ENCODE results near the gene PTPN12. TPM values are rescaled to one million over a fixed set of nuclear protein-coding genes. Genes with fewer than 3 reads are reported as not detected.

Gene PTPN12
- total RNA-seq, 1 donor from 2014 or later = 19.6 TPM

DNA sequence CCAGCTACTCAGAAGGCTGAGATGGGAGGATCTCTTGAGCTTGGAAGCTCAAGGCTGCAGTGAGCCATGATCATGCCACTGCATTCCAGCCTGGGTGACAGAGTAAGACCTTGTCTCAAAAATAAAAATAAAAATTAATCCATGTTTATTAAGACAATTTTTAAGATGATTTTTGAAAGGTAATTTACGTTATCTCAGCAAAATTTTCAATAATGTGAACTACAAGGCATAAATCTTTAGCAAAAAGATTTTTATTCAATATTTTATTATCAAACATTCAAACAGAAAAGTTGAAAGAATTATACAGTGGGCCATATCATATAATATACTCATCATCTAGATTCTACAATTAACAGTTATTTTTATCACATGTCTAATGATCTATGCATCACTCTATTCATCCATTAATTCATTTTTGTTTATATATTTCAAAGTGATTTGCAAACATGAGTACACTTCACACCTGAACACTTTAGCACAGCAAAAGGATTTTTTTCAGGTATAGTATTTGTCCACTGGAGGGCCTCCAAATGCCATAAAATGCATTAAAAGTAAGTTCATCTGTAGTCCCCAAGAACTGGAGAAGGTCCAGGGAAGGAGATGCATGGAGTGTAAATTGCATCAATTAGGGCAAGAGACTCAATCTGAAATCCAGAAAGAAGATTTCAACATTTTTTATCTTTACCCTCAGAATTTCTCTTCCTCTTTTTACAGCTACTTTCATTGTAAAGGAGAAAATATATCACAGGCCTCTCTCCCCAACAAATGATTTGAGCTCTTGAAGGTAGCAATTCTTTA lies 120.5 kb downstream of the PTPN12 start:
- intact Hi-C loops (cut with micrococcal nuclease) = loop anchor here (1.0 to 10.0 kb wide), 6 partner anchors 39 to 567 kb away; partner anchors contain the start of gene RSBN1L

DNA sequence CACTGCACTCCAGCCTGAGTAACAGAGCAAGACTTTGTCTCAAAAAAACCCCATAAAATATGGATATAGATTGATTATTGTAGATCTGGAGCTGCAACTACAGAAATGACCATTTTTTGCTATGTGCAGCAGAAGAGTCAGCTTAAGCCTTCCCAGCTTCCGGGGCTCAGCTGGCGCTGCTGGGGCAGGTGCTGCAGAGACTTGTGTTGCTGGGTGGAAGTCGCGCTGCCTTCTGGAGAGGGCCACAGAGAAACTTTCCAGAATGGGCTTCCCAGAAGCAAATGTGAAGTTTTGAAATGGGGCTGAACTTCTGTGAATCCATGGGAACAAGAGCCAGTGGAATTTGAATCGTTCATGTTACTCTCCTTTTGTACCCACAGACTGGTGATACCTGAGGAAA lies 121.8 kb downstream of the PTPN12 start:
- intact Hi-C loops (cut with micrococcal nuclease) = loop anchor here (1.0 to 10.0 kb wide), 2 partner anchors 361 to 566 kb away; no protein-coding TSS in a partner anchor

DNA sequence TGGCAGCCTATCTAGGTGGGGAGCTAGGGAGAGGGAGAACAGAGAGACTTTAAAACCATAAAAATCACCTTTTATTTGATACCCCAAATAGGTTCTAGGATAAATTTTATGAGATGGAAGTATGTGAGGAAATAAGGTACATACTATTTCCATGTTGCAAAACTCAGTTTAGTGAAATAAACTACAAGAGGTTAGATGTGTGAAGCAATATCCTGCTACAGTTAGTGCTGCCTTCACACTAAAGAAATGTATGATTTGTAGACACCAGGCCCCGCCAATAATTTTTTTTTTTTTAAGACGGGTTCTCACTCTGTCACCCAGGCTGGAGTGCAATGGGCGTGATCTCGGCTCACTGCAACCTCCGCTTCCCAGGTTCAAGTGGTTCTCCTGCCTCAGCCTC lies 124.7 kb downstream of the PTPN12 start:
- intact Hi-C loops (cut with micrococcal nuclease) = no loop called here

DNA sequence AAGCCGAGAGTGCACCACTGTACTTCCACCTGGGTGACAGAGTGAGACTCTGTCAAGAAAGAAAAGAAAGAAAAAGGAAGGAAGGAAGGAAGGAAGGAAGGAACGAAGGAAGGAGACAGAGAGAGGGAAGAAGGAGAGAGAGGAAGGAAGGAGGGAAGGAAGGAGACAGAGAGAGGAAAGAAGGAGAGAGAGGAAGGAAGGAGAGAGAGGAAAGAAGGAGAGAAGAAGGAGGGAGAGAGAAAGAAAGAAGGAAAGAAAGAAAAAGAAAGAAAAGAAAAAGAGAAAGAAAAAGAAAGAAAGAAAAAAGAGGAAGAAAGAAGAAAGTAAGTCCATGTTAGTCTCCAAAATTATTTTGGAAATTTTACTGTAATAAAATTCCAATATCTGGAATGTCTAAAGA lies 125.8 kb downstream of the PTPN12 start:
- intact Hi-C loops (cut with micrococcal nuclease) = no loop called here

DNA sequence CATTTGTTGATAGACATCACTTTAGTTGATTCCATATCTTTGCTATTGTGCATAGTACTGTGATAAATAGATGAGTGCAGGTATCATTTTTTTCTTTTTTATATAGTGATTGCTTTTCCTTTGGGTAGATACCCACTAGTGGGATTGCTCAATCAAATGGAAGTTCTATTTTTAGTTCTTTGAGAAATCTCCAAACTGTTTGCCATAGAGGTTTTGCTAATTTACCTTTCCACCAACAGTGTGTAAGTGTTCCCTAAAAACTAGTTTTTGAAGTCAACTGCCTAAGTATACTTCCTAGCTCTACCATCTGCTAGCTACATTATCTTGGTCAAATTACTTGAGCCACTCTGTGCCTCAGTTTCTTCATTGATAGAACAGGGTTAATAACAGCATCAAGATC lies 127.6 kb downstream of the PTPN12 start:
- intact Hi-C loops (cut with micrococcal nuclease) = no loop called here

DNA sequence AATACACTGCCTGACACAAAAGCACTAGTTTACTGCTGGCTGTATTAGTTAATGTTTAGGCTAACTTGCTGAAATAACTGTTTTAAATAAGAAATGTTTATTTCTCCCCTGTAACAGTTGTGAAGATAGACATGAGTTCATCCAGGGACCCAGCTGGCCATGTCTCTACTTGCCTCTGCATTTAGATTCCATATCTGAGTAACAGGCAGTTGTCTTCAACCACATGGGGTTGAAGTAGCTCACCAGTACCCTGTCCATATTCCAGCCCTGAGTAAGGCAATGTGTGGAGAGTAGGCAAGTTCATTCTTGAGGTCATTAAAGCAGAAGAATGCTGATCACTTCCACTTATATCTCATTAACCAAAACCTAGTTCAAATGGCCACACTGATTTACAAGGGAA lies 128.1 kb downstream of the PTPN12 start:
- intact Hi-C loops (cut with micrococcal nuclease) = no loop called here

DNA sequence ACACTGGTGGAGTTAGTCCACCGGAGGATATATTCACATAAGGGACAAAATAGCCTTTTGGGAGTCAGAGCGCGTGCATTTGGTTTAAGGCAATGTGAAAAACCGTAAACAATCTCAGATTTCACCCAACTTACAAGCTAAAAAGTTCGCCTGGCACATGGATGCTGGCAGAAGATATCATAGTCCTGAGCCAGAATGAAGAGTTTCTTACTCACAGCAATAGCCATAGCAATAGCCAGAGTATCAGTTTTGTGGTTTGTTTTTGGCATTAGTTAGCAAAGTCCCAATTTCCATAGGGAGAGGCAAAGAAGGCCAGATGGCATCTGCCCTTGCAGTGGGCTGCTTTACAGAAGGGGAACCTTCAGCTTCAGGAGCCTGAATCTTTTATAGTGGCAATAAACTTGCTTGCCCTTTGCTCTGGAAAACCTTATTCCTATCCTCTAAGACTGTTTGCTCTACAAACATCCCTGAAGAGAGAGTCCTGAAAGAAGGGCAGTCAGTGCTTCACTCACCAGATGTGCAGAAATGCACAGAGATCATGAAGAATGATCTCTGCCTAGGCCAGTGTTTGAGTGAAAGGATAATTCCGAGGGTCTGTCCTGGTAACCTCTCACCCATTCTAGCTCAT lies 130.5 kb downstream of the PTPN12 start:
- intact Hi-C loops (cut with micrococcal nuclease) = no loop called here

DNA sequence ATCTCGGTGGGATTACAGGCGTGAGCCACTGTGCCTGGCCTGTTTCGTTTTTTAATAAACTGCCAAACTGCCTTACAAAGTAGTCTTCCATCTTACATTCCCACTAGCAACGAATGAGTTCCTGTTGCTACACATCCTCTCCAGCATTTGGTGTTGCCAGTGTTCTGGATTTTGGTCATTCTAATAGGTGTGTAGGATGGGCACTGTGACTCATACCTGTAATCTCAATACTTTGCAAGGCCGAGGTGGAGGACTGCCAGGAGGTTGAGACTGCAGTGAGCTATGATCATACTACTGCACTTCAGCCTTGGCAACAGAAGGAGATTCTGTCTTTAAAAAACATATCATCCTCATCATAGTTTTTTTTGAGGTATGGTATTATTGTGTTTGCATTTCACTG lies 137.8 kb downstream of the PTPN12 start:
- intact Hi-C loops (cut with micrococcal nuclease) = no loop called here

DNA sequence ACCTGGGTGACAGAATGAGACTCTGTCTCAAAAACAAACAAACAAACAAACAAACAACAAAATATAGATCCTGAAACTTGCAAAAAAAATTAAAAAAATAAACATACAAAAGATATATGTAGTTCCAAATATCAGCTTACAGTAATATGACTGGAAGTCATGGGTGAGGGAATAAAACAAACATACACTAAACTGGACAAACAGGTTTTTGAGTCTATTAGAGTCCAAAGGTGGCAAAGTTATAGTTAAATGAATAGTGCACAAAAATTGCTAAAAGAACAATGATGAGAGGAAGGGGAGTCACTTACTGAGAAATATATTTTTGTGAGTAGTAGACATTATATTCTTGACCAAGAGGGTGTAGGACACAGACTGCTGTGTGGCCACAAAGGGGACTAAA lies 142.5 kb downstream of the PTPN12 start:
- intact Hi-C loops (cut with micrococcal nuclease) = no loop called here

DNA sequence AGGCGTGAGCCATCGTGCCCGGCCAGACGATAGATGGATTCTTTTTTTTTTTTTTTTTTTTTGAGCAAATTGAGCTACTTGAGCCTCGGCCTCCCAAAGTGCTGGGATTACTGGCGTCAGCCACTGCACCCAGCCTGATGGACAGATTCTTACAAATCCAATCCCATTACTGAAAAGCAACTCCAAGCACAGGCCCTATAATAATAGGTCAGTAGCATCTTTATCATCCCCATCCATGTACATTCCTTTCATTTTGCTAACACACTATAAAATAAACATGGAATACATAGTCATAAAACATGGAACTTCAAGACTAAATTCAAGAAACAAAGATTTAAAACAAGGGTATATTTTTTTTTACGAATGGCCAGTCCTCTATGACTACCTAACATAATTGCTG lies 143.2 kb downstream of the PTPN12 start:
- intact Hi-C loops (cut with micrococcal nuclease) = no loop called here

DNA sequence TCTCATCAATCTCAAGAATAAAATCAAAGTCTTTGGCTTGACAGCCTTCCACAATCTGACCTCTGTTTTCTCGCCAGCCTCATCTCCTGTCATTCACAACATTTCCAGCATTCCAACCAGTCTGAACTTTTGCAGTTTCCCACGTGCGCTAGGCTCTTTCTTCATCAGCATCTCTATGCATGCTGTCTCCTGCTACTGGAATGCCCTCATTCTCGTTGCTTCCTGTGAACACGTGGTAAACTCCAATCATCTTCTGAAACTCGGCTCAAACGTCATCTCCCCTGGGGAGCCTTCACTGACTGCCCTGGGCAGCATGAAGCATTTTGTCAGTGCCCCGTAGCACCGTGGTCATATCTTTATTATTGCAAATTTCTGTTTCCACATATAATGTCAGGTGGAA lies 146.9 kb downstream of the PTPN12 start:
- intact Hi-C loops (cut with micrococcal nuclease) = no loop called here

DNA sequence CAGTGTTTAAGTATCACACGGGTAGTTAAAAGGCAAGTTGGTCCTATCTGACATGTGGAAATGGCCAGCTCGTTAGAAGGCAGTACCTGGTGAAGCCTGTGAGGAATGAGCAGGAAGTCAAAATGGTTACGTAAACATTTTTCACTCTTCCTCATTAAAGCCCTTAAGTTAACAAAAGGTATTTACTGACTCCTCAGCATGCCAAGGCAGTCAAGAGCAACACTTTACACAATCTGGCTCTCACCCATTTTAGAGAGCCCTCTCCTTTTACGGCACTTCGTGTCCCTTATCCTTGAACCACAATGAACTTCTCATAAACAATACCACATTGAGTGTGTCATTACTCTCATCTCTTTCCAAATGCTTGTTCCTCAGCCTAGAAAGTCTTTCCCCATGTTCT lies 148.1 kb downstream of the PTPN12 start:
- intact Hi-C loops (cut with micrococcal nuclease) = no loop called here

DNA sequence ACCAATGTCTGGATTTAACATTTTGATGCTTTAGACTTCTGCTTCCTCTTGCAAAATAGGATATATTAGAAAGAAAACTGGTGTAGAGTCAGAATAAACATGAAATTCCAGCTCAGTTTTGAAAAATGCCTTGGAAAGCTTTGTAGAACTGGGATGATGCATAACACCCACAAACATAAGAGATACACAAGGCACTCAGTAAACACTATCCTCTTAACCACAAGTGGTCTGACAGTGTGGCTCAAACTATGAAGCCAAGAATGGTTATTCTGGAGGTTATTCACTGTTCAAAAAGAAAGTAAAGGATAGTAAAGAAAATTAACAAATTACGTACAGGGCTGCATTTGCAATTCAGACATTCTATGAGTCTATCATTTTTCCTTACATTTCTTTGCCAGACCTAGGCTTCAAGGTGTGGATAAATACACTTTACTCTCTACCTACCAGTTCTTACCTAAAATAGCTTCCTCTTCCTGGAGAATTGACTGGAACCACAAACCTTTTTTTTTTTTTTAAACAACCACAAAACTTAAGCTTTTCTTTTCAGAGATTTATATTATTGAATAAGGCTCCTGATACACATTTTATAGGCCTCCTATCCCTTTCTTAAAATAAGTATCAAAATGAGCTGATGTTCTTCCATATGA lies 150.1 kb downstream of the PTPN12 start:
- intact Hi-C loops (cut with micrococcal nuclease) = loop anchor here (1.0 kb wide), 1 partner anchor 9 kb away; the partner anchor contains the start of gene RSBN1L

DNA sequence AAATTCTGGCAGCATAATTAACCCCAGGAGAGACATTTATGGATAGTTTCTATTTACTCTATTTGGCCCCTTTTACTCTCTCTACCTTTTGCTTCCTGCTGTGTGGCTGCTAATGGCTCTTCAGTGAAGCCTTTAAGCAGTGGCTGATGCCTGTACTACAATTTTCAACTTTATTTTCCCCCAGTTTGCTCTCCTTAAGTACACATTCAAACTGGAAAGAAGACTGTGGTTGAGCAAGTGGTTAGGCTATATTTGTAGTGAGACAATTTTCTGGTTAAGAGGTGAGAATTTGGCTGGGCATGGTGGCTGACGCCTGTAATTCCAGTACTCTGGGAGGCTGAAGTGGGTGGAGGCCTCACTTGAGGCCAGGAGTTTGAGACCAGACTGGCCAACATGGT lies 150.7 kb downstream of the PTPN12 start:
- intact Hi-C loops (cut with micrococcal nuclease) = loop anchor here (1.0 kb wide), 1 partner anchor 9 kb away; the partner anchor contains the start of gene RSBN1L

Other genes starting within 250 kb of the PTPN12 start
- 9.3 and 10.4 TPM in 2 replicates for gene GSAP, start 120.9 kb upstream of the PTPN12 start, total RNA-seq
- gene RSBN1L, start 159.2 kb downstream of the PTPN12 start, total RNA-seq = 31.5 and 32.0 TPM in 2 replicates

All from T-helper 1 cell treated with Interleukin-12 subunit alpha and Interleukin-12 subunit beta and Interleukin-4 antibody, amounts not matched to agents 30 ng/mL and 1 ng/mL, for 36 hours (primary cell).